Dendritic cell treated with granulocyte-macrophage colony-stimulating factor and Interleukin-4, amounts not matched to agents 40 ng/mL and 50 ng/mL, for 4 days (primary cell): ENCODE data around the gene ETV6.
A peak's percentile ranks its signal among the peaks of the same experiment; 100 is the strongest.

Source experiments
- H3K27ac Mint-ChIP-seq: one replicate; pipeline ENCODE4 v1.8.0; 2022; ENCODE audit warnings: mild to moderate bottlenecking, mixed read lengths
- H3K27me3 Mint-ChIP-seq: one replicate; pipeline ENCODE4 v1.8.0; 2022; ENCODE audit warnings: mild to moderate bottlenecking, mixed read lengths
- H3K36me3 Mint-ChIP-seq: one replicate; pipeline ENCODE4 v1.8.0; 2022; ENCODE audit warnings: low read depth, mixed read lengths
- H3K4me1 Mint-ChIP-seq: one replicate; pipeline ENCODE4 v1.8.0; 2022; ENCODE audit warnings: low read depth, mixed read lengths
- H3K4me3 Mint-ChIP-seq: one replicate; pipeline ENCODE4 v1.8.0; 2022; ENCODE audit warnings: mild to moderate bottlenecking, moderate library complexity, mixed read lengths
- H3K9me3 Mint-ChIP-seq: one replicate; pipeline ENCODE4 v1.8.0; 2022; ENCODE audit warnings: mixed read lengths
- intact Hi-C: fragments of 100-400 bp; cut with micrococcal nuclease; formaldehyde crosslinking; loops from one replicate; pipeline ENCODE4 v1.15.0; 2022

The ETV6 gene

DNA sequence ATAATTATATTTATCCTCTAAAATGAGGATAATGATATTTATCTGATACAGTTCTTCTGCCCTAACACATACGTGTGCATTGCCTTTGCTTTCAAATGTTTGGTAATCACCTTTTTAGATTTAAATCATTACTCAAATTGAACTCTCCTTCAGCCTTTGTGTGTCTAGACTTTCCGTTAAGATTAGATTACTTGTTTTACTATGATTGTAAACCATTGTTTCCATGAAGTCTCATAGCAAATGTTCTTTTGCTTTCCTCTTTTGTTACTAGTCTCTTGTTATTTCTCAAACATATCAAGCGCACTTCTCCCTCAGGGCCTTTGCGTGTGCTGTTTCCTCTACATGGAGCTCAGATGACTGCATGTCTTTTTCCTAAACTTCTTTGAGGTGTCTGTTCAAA is 63.7 kb downstream of the ETV6 start:
- intact Hi-C loops = no loop called here
- Mint-ChIP-seq H3K4me3 (no peak overlapping the region), H3K4me1 (peaks cover 100% of the 10 kb centered on the region), H3K9me3 (no peaks in the 10 kb centered on the region), H3K36me3 (peaks cover 99% of the 10 kb centered on the region), H3K27me3 (no peaks in the 10 kb centered on the region), H3K27ac (peak overlapping the region; percentile 8)

GRCh38 chr12:11714626-11715025 is 65.2 kb downstream of the ETV6 start:
- Mint-ChIP-seq H3K9me3 (no peaks in the 10 kb centered on the region), H3K27me3 (no peaks in the 10 kb centered on the region), H3K36me3 (peaks cover 99% of the 10 kb centered on the region), H3K4me1 (peaks cover 97% of the 10 kb centered on the region), H3K4me3 (no peak overlapping the region), H3K27ac (peak overlapping the region; percentile 2)
- intact Hi-C loops = no loop called here

DNA sequence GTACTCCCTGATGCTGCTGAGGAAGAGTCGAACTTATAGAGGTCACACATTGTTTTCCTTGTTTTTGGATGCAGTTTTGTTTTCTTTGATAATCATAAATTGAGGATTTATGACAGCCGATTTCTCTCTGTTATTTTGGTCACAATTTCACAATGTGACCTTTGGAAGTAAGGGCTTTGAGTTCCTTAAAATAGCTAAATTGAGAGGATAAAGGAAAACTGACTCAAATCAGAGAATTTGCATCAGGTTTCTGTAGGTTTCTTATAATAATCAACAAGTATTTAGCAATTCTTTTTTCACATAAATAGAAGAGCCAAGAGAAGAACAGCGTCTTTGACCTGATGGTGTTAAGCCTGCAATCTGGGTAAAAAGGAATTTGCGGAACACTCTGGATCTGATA is 66.1 kb downstream of the ETV6 start:
- Mint-ChIP-seq H3K9me3 (no peaks in the 10 kb centered on the region), H3K4me1 (peaks cover 94% of the 10 kb centered on the region), H3K27ac (peak overlapping the region; percentile 53), H3K36me3 (peaks cover 99% of the 10 kb centered on the region), H3K27me3 (no peaks in the 10 kb centered on the region), H3K4me3 (no peak overlapping the region)
- intact Hi-C loops = no loop called here

DNA sequence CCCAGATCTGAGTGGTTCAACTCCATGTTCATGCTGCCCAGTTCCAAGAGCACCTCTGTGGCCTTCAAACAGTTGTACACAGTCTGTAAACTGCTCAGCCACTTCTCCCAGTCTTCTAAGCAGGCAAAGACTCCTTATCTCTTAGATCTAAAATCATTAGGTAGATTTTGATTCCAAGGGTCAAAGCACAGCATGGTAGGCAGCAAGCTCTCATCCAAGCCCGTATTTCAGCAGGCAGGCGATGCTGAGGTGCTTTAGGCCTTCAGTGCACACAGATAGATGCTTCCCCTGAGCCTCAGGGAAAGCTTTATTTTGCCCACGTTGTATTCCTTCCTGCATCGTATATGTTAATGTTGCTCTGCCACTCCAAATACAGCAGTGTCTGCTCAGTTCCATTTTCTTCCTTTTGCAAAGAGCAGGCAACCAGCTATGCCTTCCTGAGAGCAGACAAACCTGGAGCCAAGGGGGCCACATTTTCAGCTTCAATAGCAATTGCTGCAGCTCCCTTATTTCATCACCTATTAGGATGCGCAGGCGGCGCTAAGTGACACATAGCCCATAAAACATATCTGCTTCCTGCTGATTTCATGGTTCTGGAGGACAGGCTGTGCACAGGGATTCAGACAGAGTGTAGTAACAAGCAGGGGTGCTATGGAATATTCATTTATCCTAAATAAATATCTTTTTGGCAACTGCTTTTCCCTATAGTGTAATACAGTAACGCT is 67.5 kb downstream of the ETV6 start:
- H3K27me3 Mint-ChIP-seq = no peaks in the 10 kb centered on the region
- H3K9me3 Mint-ChIP-seq = no peaks in the 10 kb centered on the region
- H3K4me1 Mint-ChIP-seq = peaks cover 82% of the 10 kb centered on the region
- no peak overlapping the region for H3K4me3 Mint-ChIP-seq
- peaks cover 96% of the 10 kb centered on the region for H3K36me3 Mint-ChIP-seq
- intact Hi-C loops = no loop called here
- H3K27ac Mint-ChIP-seq = peak overlapping the region; percentile 55

DNA sequence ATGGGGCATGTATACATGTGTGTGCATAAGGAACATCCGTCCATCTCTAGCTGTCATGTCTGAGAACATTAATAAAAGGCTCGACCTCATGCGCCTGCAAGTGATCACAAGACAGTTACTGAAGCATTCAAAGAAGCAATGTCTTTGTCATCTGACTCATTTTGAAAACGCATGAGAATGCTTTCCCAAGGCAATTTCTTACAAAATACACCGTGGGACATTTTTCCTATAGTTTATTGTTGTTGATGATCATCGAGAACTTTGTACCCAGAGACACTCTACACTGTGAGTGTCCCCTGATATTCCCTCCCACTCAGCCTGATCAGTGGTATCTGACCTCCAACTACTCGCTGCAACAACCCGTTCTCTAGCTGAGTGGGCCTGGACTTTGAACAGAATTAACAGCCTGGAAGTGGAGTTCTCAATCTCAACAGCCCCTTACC is 68.1 kb downstream of the ETV6 start:
- peaks cover 82% of the 10 kb centered on the region for H3K4me1 Mint-ChIP-seq

DNA sequence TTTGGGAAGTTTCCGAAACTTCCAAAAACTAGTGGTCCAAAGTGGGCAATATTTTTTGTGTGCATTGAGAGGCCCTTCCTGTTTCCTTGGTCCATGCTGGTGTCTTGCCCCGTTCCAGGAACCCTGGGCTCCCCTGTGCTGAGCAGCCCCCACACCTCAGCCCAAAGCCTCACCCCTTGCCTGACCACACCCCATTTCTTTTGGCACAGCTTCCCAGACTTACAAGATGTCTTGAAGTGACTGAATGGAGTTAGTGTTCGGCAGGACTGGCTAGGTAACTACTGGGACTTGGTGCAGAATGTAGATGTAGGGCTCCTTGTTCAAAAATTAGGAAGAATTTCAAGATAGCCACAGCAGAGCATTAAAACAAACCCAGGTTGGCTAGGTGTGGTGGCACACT is 68.6 kb downstream of the ETV6 start:
- Mint-ChIP-seq H3K4me1 (peaks cover 80% of the 10 kb centered on the region), H3K4me3 (no peak overlapping the region), H3K27me3 (no peaks in the 10 kb centered on the region), H3K36me3 (peaks cover 96% of the 10 kb centered on the region), H3K9me3 (no peaks in the 10 kb centered on the region), H3K27ac (peak overlapping the region; percentile 55)
- intact Hi-C loops = no loop called here

More for the DNA sequence above, 68.1 kb downstream of the ETV6 start:
- peak overlapping the region; percentile 55 for H3K27ac Mint-ChIP-seq
- no peak overlapping the region for H3K4me3 Mint-ChIP-seq
- H3K9me3 Mint-ChIP-seq = no peaks in the 10 kb centered on the region
- peaks cover 96% of the 10 kb centered on the region for H3K36me3 Mint-ChIP-seq
- intact Hi-C loops = no loop called here
- no peaks in the 10 kb centered on the region for H3K27me3 Mint-ChIP-seq

- no peak overlapping the region for H3K4me3 Mint-ChIP-seq
- no peaks in the 10 kb centered on the region for H3K9me3 Mint-ChIP-seq
- no peaks in the 10 kb centered on the region for H3K27me3 Mint-ChIP-seq
- peak overlapping the region; percentile 60 for H3K27ac Mint-ChIP-seq
- peaks cover 80% of the 10 kb centered on the region for H3K4me1 Mint-ChIP-seq
- intact Hi-C loops = no loop called here
- peaks cover 96% of the 10 kb centered on the region for H3K36me3 Mint-ChIP-seq
These were observed 69.3 kb downstream of the ETV6 start for GRCh38 chr12:11718768-11719253.

GRCh38 chr12:11719678-11720099 is 70.2 kb downstream of the ETV6 start:
- H3K27ac Mint-ChIP-seq = peak overlapping the region; percentile 60
- no peaks in the 10 kb centered on the region for H3K27me3 Mint-ChIP-seq
- peaks cover 80% of the 10 kb centered on the region for H3K4me1 Mint-ChIP-seq
- intact Hi-C loops = no loop called here
- H3K36me3 Mint-ChIP-seq = peaks cover 94% of the 10 kb centered on the region
- H3K9me3 Mint-ChIP-seq = no peaks in the 10 kb centered on the region
- H3K4me3 Mint-ChIP-seq = no peak overlapping the region

DNA sequence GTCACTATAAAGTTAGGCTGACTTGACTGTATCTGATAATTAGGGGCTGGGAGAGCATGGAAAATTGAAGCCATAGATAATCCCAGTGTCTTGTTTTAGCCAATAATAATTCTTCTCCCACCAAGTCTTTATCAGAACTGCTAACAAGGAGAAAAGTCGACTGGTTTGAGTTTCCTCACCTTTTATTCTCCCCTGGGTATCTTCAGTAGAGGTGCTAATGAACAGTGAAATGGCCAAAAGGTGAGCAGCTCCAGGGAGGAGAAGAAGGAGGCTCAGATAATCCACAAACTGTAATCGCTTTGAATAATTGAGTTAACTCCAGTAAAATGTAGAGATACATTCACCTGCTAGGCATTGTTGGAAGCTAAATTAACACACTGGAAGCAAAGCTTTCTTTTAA is 72.6 kb downstream of the ETV6 start:
- H3K36me3 Mint-ChIP-seq = peaks cover 87% of the 10 kb centered on the region
- H3K27me3 Mint-ChIP-seq = no peaks in the 10 kb centered on the region
- no peak overlapping the region for H3K27ac Mint-ChIP-seq
- intact Hi-C loops = no loop called here
- no peaks in the 10 kb centered on the region for H3K9me3 Mint-ChIP-seq
- peaks cover 79% of the 10 kb centered on the region for H3K4me1 Mint-ChIP-seq
- H3K4me3 Mint-ChIP-seq = no peak overlapping the region

DNA sequence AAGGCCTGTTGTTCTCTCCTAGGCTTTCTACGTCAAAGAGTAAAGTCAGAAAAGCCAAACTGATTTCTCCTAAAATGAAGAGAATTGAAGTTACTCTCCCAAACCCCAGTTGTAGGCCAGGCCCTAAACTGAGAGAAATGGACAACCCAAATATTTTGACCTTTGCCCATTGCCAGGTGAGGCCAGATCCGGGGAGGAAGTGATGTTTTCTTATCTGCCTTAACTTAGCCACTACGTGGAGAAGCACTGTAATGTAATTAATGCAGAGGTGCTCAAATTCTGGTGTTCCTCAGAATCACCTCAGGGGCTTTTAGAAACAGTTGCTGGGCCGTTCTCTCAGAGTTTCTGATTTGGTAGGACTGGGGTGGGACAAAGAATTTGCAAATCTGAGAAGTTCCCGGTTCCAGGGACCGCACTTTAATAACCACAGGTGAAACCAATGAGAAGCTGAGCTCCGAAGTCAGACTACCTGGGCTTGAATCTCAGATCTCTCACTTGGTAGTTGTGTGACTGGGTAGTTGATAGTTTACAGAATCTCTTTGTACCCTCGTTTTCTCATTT is 73.2 kb downstream of the ETV6 start:
- intact Hi-C loops = no loop called here
- H3K36me3 Mint-ChIP-seq = peaks cover 87% of the 10 kb centered on the region
- no peaks in the 10 kb centered on the region for H3K27me3 Mint-ChIP-seq
- peaks cover 78% of the 10 kb centered on the region for H3K4me1 Mint-ChIP-seq
- H3K4me3 Mint-ChIP-seq = no peak overlapping the region
- H3K27ac Mint-ChIP-seq = no peak overlapping the region
- H3K9me3 Mint-ChIP-seq = no peaks in the 10 kb centered on the region

DNA sequence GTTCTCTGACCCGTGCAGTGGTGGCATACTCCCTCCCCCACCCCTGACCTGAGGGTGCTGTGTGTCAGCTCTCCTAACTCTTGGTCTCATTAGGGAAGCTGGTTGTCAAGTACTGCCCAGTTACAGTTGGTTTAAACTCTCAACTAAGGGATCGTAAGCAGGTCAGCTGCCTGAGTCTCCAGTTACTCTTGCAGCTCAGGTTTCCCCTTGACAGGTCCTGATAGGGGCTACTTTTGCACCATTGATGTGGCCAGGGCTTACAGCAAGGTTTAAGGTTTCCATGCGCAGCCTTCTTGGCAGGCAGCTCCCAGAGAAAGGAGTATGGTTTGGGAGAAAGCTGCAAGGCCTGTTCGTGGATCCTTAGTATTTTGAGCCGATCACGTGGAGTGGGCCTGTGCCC is 74.5 kb downstream of the ETV6 start:
- peak overlapping the region; percentile 75 for H3K27ac Mint-ChIP-seq
- H3K36me3 Mint-ChIP-seq = peaks cover 84% of the 10 kb centered on the region
- H3K27me3 Mint-ChIP-seq = no peaks in the 10 kb centered on the region
- H3K9me3 Mint-ChIP-seq = no peaks in the 10 kb centered on the region
- H3K4me1 Mint-ChIP-seq = peaks cover 76% of the 10 kb centered on the region
- intact Hi-C loops = no loop called here
- peak overlapping the region; percentile 46 for H3K4me3 Mint-ChIP-seq

DNA sequence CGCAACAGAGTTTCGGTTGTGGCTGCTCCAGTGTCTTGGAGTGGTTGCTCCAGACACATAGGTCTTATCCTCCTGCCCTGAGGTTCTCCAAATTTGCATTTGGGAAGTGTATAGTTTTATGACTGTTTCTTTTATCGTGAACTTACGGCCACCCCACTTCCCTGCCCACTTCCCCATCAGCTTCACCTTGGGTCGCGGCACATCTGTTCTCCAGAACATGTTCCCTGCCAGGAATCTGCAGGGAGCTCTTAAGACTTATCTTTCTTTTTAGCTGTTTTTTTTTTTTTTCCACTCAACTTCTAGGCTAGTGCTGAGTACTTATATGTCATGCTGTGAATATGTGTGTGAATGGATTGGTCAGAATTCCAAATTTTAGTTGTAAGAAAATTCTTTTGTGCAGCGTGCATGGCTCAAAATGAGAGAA is 75.4 kb downstream of the ETV6 start:
- intact Hi-C loops = no loop called here
- H3K27me3 Mint-ChIP-seq = no peaks in the 10 kb centered on the region
- peak overlapping the region; percentile 75 for H3K27ac Mint-ChIP-seq
- H3K36me3 Mint-ChIP-seq = peaks cover 84% of the 10 kb centered on the region
- H3K4me1 Mint-ChIP-seq = peaks cover 76% of the 10 kb centered on the region
- peak overlapping the region; percentile 49 for H3K4me3 Mint-ChIP-seq
- H3K9me3 Mint-ChIP-seq = no peaks in the 10 kb centered on the region

- peak overlapping the region; percentile 75 for H3K27ac Mint-ChIP-seq
- intact Hi-C loops = no loop called here
- peaks cover 80% of the 10 kb centered on the region for H3K4me1 Mint-ChIP-seq
- H3K9me3 Mint-ChIP-seq = no peaks in the 10 kb centered on the region
- no peaks in the 10 kb centered on the region for H3K27me3 Mint-ChIP-seq
- H3K36me3 Mint-ChIP-seq = peaks cover 84% of the 10 kb centered on the region
- no peak overlapping the region for H3K4me3 Mint-ChIP-seq
These were observed 76.2 kb downstream of the ETV6 start for GRCh38 chr12:11725686-11726085.

DNA sequence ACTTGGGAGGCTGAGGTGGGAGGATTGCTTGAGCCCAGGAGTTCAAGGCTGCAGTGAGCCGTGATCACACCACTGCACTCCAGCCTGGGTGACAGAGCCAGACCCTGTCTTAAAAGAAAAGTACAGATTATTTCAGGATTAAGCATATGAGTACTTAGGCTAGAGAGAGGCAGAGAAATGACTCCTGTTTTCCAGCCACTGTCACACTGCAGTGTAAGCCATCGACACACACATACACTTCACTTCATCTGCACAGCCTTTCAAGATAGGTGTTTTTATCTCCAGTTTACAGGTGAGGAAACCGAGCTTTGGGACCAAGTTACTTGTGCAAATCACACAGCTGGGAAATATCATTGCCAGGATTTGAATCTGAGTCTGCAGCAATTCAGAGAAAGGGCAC is 77.2 kb downstream of the ETV6 start:
- H3K27me3 Mint-ChIP-seq = no peaks in the 10 kb centered on the region
- intact Hi-C loops = no loop called here
- H3K36me3 Mint-ChIP-seq = peaks cover 83% of the 10 kb centered on the region
- no peaks in the 10 kb centered on the region for H3K9me3 Mint-ChIP-seq
- H3K27ac Mint-ChIP-seq = peak overlapping the region; percentile 24
- H3K4me1 Mint-ChIP-seq = peaks cover 90% of the 10 kb centered on the region
- H3K4me3 Mint-ChIP-seq = no peak overlapping the region
